DMS53 treated with DMSO at 0.1 percent for 48 hours (cell line): ENCODE measurements around the gene TAPT1.

Source experiments
- DNase-seq: peaks from one replicate; lab custom pipeline; 2025; ENCODE audit not compliant: unreplicated experiment; lab: John Stamatoyannopoulos, UW

Gene TAPT1

GRCh38 chr4:16250661-16251365 is 24.5 kb upstream of the TAPT1 start:
- no peak for DNase-seq

DNA sequence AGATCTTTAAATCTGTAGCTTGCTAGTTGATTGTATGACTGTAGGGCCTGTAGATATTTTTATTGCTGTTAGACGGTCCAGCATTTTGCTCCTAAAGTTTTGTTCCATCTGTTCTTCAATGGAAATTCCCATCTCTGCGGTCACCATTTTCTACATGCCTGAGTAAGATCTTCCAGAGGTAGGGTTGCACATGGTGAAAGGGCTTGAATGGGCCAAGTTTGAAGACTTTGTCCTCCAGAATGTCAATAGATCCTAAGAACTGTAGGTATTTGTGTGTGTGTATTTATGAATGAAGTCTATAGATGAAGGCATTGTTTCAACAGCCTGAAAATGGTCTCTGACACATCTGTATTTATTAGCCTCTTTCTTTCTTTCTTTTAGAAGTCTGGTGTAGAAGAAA is 22.3 kb upstream of the TAPT1 start:
- no peak for DNase-seq

DNA sequence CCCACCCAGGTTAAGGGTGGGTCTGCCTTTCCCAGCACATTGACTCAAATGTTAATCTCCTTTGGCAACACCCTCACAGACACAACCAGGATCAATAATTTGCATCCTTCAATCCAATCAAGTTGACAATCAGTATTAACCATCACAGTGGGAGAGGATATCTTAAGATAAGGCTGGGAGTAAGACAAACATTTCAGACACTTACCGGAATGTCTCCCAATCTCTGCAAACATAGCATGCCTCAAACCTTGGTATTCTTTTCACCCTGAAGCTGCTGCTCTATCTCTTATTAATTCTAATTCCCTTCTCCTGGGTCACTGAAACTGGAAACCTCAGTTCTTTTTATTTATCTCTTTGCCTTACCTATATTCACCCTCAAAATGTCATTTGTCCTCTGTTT is 19.0 kb upstream of the TAPT1 start:
- DNase-seq = no peak

DNA sequence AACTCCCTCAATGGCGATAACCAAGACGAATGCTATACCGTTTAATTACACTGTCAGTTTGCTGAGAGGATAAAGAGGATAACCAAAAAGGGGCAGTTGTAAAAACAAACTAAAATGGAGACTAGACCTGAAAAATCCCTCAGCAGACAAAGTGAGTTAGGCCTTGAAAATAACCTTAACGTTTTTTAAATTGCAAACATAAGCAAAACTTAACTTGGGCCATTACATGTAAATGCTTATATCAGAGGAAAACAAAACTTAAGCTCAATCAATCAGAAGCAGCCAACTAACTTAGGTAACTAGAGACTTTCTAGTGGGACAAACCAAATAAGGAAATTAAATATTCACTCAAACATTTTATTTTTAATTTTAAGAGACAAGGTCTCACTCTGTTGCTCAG is 17.0 kb upstream of the TAPT1 start:
- DNase-seq = no peak

- no peak for DNase-seq
Measured at GRCh38 chr4:16240300-16240699, 14.0 kb upstream of the TAPT1 start.

- no peak for DNase-seq
Measured at GRCh38 chr4:16239086-16239485, 12.8 kb upstream of the TAPT1 start.

DNA sequence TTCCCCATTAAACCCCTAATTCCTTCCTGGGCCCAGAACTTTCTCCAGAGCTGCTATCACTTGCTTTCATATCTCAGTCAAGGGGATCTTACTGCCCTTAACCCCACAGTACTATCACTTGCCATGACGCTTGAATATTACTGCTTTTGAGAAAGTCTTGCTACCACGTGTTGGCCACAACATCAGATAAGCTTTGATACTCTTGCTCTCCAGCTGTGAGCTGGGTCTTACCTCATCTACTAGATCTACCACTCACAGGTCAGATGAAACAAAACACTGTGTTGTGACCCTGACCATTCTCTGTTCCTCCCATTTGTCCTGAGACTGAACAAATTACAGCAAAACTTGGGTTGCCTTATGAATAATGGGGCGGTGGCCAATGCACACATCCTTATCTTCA is 12.1 kb upstream of the TAPT1 start:
- DNase-seq = no peak

DNA sequence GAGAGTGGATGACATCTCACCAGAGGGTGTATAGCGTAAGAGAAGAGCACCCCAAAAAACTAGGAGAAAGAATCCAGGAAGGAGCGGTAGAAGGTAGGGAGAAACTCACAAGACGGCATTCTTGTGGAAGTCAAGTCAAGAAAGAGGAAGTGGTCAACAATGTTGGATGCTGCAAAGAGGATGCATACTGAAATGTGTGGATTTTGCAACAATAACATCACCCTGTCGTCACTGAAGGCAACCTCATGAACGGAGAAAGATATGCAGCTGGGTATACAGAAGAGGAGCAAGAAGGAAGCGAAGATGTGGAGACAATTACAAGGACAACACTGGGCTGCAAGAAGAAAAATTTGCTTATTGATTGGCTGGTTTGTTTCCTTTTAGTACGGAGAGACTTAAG is 11.4 kb upstream of the TAPT1 start:
- no peak for DNase-seq

GRCh38 chr4:16236402-16237023 is 10.2 kb upstream of the TAPT1 start:
- no peak for DNase-seq

DNA sequence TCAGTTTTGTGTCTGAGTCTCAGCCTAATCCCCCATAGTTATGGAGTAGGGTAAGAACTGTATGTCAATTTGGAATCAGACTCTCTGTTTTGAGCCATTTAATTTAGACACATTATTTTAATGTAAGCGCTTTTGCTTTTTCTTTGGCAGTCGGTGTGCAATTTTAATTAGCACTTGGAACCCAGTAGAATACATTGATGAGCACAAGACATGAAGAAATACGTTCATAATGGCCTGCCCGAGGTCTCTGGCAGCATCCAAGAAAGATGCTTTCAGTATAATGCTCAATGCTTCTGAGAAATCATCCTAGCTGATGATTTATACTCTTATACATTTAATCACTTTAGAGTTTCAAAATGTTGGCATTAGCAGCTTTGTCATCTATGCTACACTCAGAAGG is 8.9 kb upstream of the TAPT1 start:
- DNase-seq = no peak

GRCh38 chr4:16233569-16234177 is 7.4 kb upstream of the TAPT1 start:
- no peak for DNase-seq

DNA sequence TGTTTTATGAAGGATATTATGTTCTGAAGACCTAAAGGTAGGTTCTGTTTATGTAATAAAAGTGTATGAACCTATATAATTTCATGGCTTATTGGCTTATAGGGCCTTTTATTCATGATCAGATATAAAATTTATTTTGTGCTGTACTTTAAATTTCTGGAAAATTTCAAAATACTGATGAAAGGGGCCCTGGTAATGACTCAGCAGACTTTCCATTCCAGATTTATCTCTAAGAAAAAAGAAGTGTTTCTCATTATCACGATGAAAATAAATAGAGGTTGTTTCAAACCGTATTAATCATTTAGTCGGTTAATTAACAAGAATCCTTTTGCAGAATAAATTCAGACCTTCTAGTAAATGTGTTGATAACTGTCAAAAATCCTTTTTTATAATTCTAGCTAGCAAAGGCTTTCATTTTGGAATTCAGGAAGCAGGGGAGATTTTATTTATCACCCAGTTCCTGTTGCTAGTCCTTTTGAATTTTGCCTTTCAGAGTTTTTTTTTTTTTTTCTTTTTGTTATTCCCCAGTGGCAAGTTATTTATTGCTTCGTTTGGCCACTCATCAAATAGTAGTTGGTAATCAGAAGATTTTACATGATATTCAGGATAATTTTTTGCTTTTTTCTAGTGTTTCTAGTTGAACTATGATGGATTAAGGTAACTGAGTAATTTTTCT is 5.4 kb upstream of the TAPT1 start:
- no peak for DNase-seq

DNA sequence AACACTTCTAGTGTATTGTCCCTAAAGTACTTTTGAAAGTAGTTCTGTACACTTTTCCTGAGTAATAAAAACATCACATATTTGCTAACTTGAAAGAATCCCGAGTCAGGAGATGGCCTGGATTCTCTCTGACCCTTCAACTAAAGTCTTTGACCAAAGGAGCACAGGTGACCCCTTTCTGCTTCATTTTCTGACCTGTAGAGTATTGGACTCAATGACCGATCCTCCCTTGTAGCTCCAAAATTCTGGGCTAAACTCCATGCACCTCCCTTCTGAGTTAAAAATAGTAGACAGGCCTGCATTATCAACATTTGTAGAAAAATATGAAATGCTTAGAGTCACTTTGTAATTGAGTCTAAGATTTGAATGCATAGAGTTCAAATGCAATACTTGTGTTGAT is 4.0 kb upstream of the TAPT1 start:
- no peak for DNase-seq

- DNase-seq = no peak
Measured at GRCh38 chr4:16229604-16230003, 3.3 kb upstream of the TAPT1 start.

GRCh38 chr4:16227462-16227868 is 1.2 kb upstream of the TAPT1 start:
- no peak for DNase-seq

DNA sequence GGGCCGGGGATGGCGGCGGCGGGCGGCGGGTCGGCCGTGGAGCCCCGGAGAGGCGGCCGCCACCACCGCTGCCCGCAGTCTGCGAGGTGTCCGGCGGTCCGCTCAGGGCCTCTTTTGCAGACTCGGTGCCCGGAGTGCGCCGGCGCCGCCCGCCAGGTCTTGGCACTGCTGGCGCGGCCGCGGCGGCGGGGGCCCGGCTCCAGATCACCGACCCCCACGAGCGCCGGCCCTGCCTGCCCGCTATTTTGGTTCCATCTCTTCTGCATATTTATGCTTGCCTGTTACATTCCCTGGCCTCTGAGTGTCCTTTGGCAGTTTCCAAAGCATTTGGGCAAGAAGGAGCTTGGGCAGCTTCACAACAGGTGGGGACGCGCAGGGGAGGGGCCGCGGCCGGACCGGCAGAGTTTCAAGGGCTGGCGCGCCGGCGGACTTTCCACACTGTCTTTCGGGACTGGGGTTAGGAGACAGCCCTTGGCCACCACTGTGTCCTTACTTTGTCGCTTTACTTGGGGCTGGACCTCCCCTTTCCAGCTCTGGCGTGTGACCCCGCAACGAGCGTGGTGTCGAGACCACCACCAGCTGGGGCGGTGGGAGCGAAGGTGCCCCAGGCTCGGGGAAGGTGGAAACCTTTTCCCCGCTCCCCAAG is 668 bp upstream of the TAPT1 start:
- peak; percentile 37 for DNase-seq

DNA sequence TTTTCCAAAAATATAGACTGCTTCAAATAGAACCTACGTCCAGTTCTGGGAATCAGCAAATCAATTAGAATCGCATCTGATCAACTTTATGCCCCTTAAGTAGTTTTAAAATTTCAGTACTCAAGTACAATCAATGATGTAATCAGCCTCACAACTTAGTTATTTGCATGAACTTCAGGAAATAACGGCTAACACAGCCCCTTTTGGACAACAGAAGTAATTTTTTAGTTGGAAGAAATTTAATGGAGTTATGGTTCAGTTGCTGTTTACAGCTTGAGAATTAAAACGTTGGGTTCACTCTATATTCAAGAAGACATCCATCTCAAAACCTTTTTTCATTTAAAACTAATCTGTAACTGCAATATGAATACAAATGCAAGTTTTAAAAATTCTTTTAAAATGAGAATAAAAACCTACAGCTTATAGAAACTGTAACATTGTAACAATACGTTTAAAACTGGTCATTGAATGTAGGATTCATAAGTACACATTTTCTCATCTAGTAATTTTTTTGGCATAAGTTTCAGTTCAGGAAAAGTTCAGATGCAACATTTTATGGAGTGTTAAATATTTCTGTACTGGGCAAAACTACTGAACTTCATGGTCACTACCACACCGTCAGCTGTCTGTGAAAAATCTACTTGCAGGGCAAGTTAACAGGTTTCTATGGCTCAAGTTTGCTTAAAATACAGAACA is 956 bp downstream of the TAPT1 start:
- DNase-seq = no peak

GRCh38 chr4:16224264-16225166 is 1.8 kb downstream of the TAPT1 start:
- peak; percentile 44 for DNase-seq

GRCh38 chr4:16222957-16223527 is 3.2 kb downstream of the TAPT1 start:
- no peak for DNase-seq

DNA sequence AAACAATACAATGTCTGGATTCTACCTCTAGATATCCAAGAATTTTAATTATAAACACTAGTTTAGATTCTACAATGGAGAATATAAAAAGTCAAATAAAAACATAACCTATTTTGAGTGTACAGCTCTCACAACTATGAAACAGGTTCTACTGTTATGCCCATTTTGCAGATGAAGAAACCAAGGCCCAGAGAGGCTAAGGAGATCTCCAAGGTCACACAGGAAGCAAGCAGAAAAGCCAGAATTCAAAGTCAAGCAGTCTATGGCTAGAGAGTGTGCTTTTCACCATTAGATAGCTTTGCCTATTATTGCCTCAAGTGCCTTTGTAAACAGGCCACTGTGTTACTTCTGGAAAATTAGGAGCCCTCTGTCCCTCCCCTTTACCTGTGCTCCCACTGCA is 7.3 kb downstream of the TAPT1 start:
- no peak for DNase-seq
